Stimulated activated CD4-positive, alpha-beta T cell treated with anti-CD3 and anti-CD28 coated beads, TNF-alpha, amount 100 ng/mL, for 24 hours (primary cell): ENCODE results near the gene AGBL1.

Source experiments
- DNase-seq, 3 experiments: peaks; one replicate each; pipeline ENCODE4 v3.0.0-alpha.2; 2020; ENCODE audit warnings: low read depth in 3 of 3

Gene AGBL1

GRCh38 chr15:86804406-86804805 is 724.7 kb downstream of the AGBL1 start:
- no peak for DNase-seq

GRCh38 chr15:86810329-86810728 is 730.7 kb downstream of the AGBL1 start:
- no peak for DNase-seq

- no peak for DNase-seq
These were observed 734.2 kb downstream of the AGBL1 start for GRCh38 chr15:86813892-86814291.

- DNase-seq: no peak
These were observed 749.6 kb downstream of the AGBL1 start for GRCh38 chr15:86829245-86829644.

GRCh38 chr15:86830304-86830703 is 750.6 kb downstream of the AGBL1 start:
- DNase-seq: no peak

- DNase-seq: no peak
These were observed 753.9 kb downstream of the AGBL1 start for GRCh38 chr15:86833595-86833994.

GRCh38 chr15:86834115-86834863 is 754.6 kb downstream of the AGBL1 start:
- DNase-seq: no peak

- DNase-seq: no peak
These were observed 757.8 kb downstream of the AGBL1 start for GRCh38 chr15:86837294-86838061.

GRCh38 chr15:86839502-86839901 is 759.8 kb downstream of the AGBL1 start:
- no peak for DNase-seq

GRCh38 chr15:86840996-86841395 is 761.3 kb downstream of the AGBL1 start:
- no peak for DNase-seq

GRCh38 chr15:86842199-86842598 is 762.5 kb downstream of the AGBL1 start:
- no peak for DNase-seq

- no peak for DNase-seq
These were observed 766.4 kb downstream of the AGBL1 start for GRCh38 chr15:86846036-86846435.

GRCh38 chr15:86849136-86849535 is 769.5 kb downstream of the AGBL1 start:
- no peak for DNase-seq

GRCh38 chr15:86849558-86850285 is 770.1 kb downstream of the AGBL1 start:
- DNase-seq: no peak

GRCh38 chr15:86850939-86851338 is 771.3 kb downstream of the AGBL1 start:
- no peak for DNase-seq

- DNase-seq: no peak
These were observed 773.1 kb downstream of the AGBL1 start for GRCh38 chr15:86852741-86853140.

GRCh38 chr15:86854176-86854575 is 774.5 kb downstream of the AGBL1 start:
- no peak for DNase-seq

GRCh38 chr15:86855307-86856291 is 775.9 kb downstream of the AGBL1 start:
- DNase-seq: no peak

GRCh38 chr15:86857701-86858100 is 778.0 kb downstream of the AGBL1 start:
- DNase-seq: no peak

- DNase-seq: no peak
These were observed 783.7 kb downstream of the AGBL1 start for GRCh38 chr15:86863226-86863915.

- DNase-seq: no peak
These were observed 786.2 kb downstream of the AGBL1 start for GRCh38 chr15:86865920-86866319.
